Vagina (tissue), 2 donors: ENCODE measurements around the gene AGBL1. TPM values are rescaled to one million over a fixed set of nuclear protein-coding genes. Genes with fewer than 3 reads are reported as not detected.

ENCODE experiments used
- DNase-seq, 2 donors: peaks; one replicate each; pipeline ENCODE4 v3.0.0-alpha.2; 2017; ENCODE audit errors: extremely low spot score in 2 of 2
- H3K27ac ChIP-seq: fragments of 200-600 bp; sonication (generic); one replicate; pipeline ENCODE4 v1.5.1; 2019
- H3K27me3 ChIP-seq: fragments of 200-600 bp; sonication (generic); one replicate; pipeline ENCODE4 v1.5.1; 2019
- H3K36me3 ChIP-seq, 2 donors: fragments of 200-600 bp; sonication (generic); one replicate each; pipeline ENCODE4 v1.5.1; 2017 to 2019
- H3K4me1 ChIP-seq: fragments of 200-600 bp; sonication (generic); one replicate; pipeline ENCODE4 v1.5.1; 2019
- H3K4me3 ChIP-seq, 2 donors: fragments of 200-600 bp; sonication (generic); 1 replicate in 1 of 2; 2 replicates in 1 of 2; pipeline ENCODE4 v1.5.1; 2016 to 2019
- H3K9me3 ChIP-seq: fragments of 200-600 bp; sonication (generic); one replicate; pipeline ENCODE4 v1.5.1; 2019
- CTCF ChIP-seq, 3 experiments: fragments of 450-650 bp in 2 of 3; fragments of 200-600 bp in 1 of 3; sonication (generic) in 1 of 3; IDR thresholded peaks; one replicate each; pipeline ENCODE4 v1.5.1; 2017 to 2019; ENCODE audit warnings: antibody characterized with exemption in 3 of 3, mild to moderate bottlenecking in 2 of 3, moderate library complexity in 2 of 3
- POLR2A ChIP-seq, 2 donors: fragments of 450-650 bp; IDR thresholded peaks; one replicate each; pipeline ENCODE4 v1.6.1; 2017; ENCODE audit warnings: antibody characterized with exemption in 2 of 2, mild to moderate bottlenecking in 2 of 2, moderate library complexity in 2 of 2
- POLR2AphosphoS5 ChIP-seq, 2 donors: sonication (generic); formaldehyde crosslinking; IDR thresholded peaks; one replicate each; pipeline ENCODE4 v1.9.0; 2017; ENCODE audit warnings: antibody characterized with exemption in 2 of 2, mild to moderate bottlenecking in 2 of 2, low read depth in 1 of 2; ENCODE audit not compliant: insufficient read depth in 1 of 2
- intact Hi-C: fragments of 100-400 bp; cut with DNase I; formaldehyde crosslinking; loops from one replicate; pipeline ENCODE4 v1.15.1; 2023
- total RNA-seq: library from RNA; depleted of rRNA; stranded (reverse); fragments of >200 nt; gene quantifications from one replicate; pipeline ENCODE4 v1.2.3, GENCODE V29; 2016

The AGBL1 gene
- total RNA-seq, 1 donor from 2014 or later = not detected

- H3K4me1 ChIP-seq = no peaks in the 10 kb centered on the region
- no peaks in the 10 kb centered on the region for H3K36me3 ChIP-seq
Observed at GRCh38 chr15:86615816-86616215, 536.1 kb downstream of the AGBL1 start.

GRCh38 chr15:86616771-86617170, 537.1 kb downstream of the AGBL1 start:
- intact Hi-C loops = no loop called here
- H3K9me3 ChIP-seq = no peaks in the 10 kb centered on the region
- no peak for DNase-seq
- H3K4me3 ChIP-seq = no peak overlapping the region
- TF ChIP-seq CTCF (IDR thresholded peaks at IDR 0.05) (no peak), POLR2AphosphoS5 (IDR thresholded peaks at IDR 0.05; ENCODE audit: insufficient read depth in 1 of 2, low read depth in 1 of 2) (no peak), POLR2A (IDR thresholded peaks at IDR 0.05) (no peak)
- no peak overlapping the region for H3K27ac ChIP-seq
- no peaks in the 10 kb centered on the region for H3K27me3 ChIP-seq
- no peaks in the 10 kb centered on the region for H3K36me3 ChIP-seq
- H3K4me1 ChIP-seq = no peaks in the 10 kb centered on the region

More at GRCh38 chr15:86615816-86616215, 536.1 kb downstream of the AGBL1 start:
- no peaks in the 10 kb centered on the region for H3K27me3 ChIP-seq
- no peak for DNase-seq
- H3K4me3 ChIP-seq = no peak overlapping the region
- no peaks in the 10 kb centered on the region for H3K9me3 ChIP-seq
- intact Hi-C loops = no loop called here
- no peak for TF ChIP-seq CTCF (IDR thresholded peaks at IDR 0.05)
- TF ChIP-seq POLR2A (IDR thresholded peaks at IDR 0.05) = no peak
- no peak for TF ChIP-seq POLR2AphosphoS5 (IDR thresholded peaks at IDR 0.05; ENCODE audit: insufficient read depth in 1 of 2, low read depth in 1 of 2)
- no peak overlapping the region for H3K27ac ChIP-seq

- no peak overlapping the region for H3K4me3 ChIP-seq
- DNase-seq = no peak
- no peaks in the 10 kb centered on the region for H3K36me3 ChIP-seq
- no peaks in the 10 kb centered on the region for H3K27me3 ChIP-seq
- H3K9me3 ChIP-seq = no peaks in the 10 kb centered on the region
- H3K4me1 ChIP-seq = no peaks in the 10 kb centered on the region
- no peak overlapping the region for H3K27ac ChIP-seq
- intact Hi-C loops = no loop called here
- TF ChIP-seq CTCF (IDR thresholded peaks at IDR 0.05) (no peak), POLR2AphosphoS5 (IDR thresholded peaks at IDR 0.05; ENCODE audit: insufficient read depth in 1 of 2, low read depth in 1 of 2) (no peak), POLR2A (IDR thresholded peaks at IDR 0.05) (no peak)
Observed at GRCh38 chr15:86620157-86620556, 540.5 kb downstream of the AGBL1 start.

GRCh38 chr15:86620641-86621349, 541.1 kb downstream of the AGBL1 start:
- DNase-seq = no peak
- Histone ChIP-seq H3K9me3 (no peaks in the 10 kb centered on the region), H3K27ac (no peak overlapping the region), H3K36me3 (no peaks in the 10 kb centered on the region), H3K4me1 (no peaks in the 10 kb centered on the region), H3K27me3 (no peaks in the 10 kb centered on the region), H3K4me3 (no peak overlapping the region)
- TF ChIP-seq POLR2A (IDR thresholded peaks at IDR 0.05) (no peak), CTCF (IDR thresholded peaks at IDR 0.05) (no peak), POLR2AphosphoS5 (IDR thresholded peaks at IDR 0.05; ENCODE audit: insufficient read depth in 1 of 2, low read depth in 1 of 2) (no peak)
- intact Hi-C loops = no loop called here

- Histone ChIP-seq H3K27ac (no peak overlapping the region), H3K4me3 (no peak overlapping the region), H3K36me3 (no peaks in the 10 kb centered on the region), H3K27me3 (no peaks in the 10 kb centered on the region), H3K4me1 (no peaks in the 10 kb centered on the region), H3K9me3 (no peaks in the 10 kb centered on the region)
- DNase-seq = no peak
- TF ChIP-seq CTCF (IDR thresholded peaks at IDR 0.05) = no peak
- TF ChIP-seq POLR2A (IDR thresholded peaks at IDR 0.05) = no peak
- TF ChIP-seq POLR2AphosphoS5 (IDR thresholded peaks at IDR 0.05; ENCODE audit: insufficient read depth in 1 of 2, low read depth in 1 of 2) = no peak
- intact Hi-C loops = no loop called here
Observed at GRCh38 chr15:86623236-86623635, 543.6 kb downstream of the AGBL1 start.
